Stomach smooth muscle (tissue), 2 donors: ENCODE data around the gene SRP14.

Experiments
- H3K27ac ChIP-seq: one replicate; pipeline ENCODE4 v1.7.0; 2013; ENCODE audit warnings: mild to moderate bottlenecking, low read length, inconsistent platforms
- H3K27me3 ChIP-seq, 2 donors: one replicate each; pipeline ENCODE4 v1.7.0; 2013; ENCODE audit warnings: low read length in 2 of 2; ENCODE audit not compliant: insufficient read depth in 2 of 2, control insufficient read depth in 1 of 2
- H3K36me3 ChIP-seq, 2 donors: one replicate each; pipeline ENCODE4 v1.7.0; 2013; ENCODE audit warnings: low read length in 2 of 2; ENCODE audit not compliant: control insufficient read depth in 2 of 2, insufficient read depth in 2 of 2
- H3K4me1 ChIP-seq: one replicate; pipeline ENCODE4 v1.7.0; 2013; ENCODE audit warnings: low read length; ENCODE audit not compliant: control insufficient read depth, insufficient read depth
- H3K4me3 ChIP-seq, 2 donors: one replicate each; pipeline ENCODE4 v1.7.0; 2013; ENCODE audit warnings: low read length in 2 of 2
- H3K9ac ChIP-seq, 2 donors: one replicate each; pipeline ENCODE4 v1.7.0; 2013; ENCODE audit warnings: low read length in 2 of 2, mild to moderate bottlenecking in 1 of 2
- H3K9me3 ChIP-seq, 2 donors: one replicate each; pipeline ENCODE4 v1.7.0; 2013; ENCODE audit warnings: low read length in 2 of 2; ENCODE audit not compliant: control insufficient read depth in 2 of 2
- donor health status: healthy.
- donor health status: Pancreatic carcinoma.

The SRP14 gene

DNA sequence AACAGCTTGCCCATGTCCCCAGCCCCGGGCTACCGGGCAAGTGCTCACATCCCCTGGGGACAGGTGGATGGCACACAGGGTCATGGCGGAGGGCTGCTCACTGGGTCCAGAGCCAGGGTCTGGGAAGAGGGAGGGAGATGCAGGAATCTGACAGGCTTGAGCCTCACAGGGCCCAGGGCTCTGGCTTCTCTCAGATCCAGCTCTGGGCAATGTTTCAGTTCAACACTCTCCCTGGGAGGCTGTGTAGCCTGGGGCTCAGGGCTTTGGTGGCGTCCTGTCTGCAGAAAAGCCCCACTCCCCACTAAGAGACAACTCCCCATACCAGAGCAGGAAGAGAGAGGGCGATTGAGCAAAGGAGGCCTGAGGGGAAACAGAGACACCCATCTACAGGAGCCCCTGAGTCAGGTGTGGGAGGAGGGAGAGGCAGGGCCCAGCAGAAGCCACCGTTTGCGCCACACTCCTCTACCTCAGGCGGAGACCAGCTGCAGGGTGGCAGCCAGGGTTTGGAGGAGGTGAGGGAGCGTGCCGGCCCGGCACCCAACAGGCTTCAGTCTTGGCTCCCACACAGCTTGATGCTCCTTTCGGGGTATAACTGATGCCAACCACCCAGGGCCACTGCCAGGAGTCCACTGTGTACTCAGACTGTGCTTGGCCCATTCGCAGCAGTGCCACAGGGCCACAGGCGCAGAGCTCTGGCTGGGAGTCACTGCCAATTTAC lies 16.8 kb upstream of the SRP14 start:
- no peaks in the 10 kb centered on the region for H3K27me3 ChIP-seq
- peak overlapping the region; percentile 21 to 57 for H3K9ac ChIP-seq
- peak overlapping the region; percentile 80 for H3K27ac ChIP-seq
- no peaks in the 10 kb centered on the region for H3K9me3 ChIP-seq
- H3K4me1 ChIP-seq = peaks cover 22% of the 10 kb centered on the region
- peak overlapping the region in 1 of 2 donors; percentile 29 for H3K4me3 ChIP-seq
- peaks cover 0 to 2% of the 10 kb centered on the region in 2 donors for H3K36me3 ChIP-seq

GRCh38 chr15:40054855-40055575 lies 16.0 kb upstream of the SRP14 start:
- Histone ChIP-seq H3K9me3 (no peaks in the 10 kb centered on the region), H3K4me3 (peak overlapping the region in 1 of 2 donors; percentile 29), H3K27ac (peak overlapping the region; percentile 80), H3K9ac (peak overlapping the region in 1 of 2 donors; percentile 57), H3K27me3 (no peaks in the 10 kb centered on the region), H3K4me1 (peaks cover 22% of the 10 kb centered on the region), H3K36me3 (peaks cover 0 to 2% of the 10 kb centered on the region in 2 donors)

DNA sequence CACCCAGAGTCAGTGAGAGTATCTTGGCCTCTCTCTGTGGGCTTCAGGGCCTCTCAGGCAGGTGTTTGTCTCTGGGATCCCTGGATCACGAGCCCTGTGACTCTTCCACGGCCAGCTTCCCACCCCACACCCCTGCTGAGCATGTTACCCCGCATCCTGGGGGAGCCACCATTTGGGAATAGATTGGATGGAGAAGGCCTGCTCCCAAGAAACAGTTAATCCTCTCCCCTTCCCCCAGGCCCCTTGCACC lies 15.5 kb upstream of the SRP14 start:
- no peaks in the 10 kb centered on the region for H3K27me3 ChIP-seq
- peaks cover 0 to 2% of the 10 kb centered on the region in 2 donors for H3K36me3 ChIP-seq
- H3K27ac ChIP-seq = peak overlapping the region; percentile 80
- no peaks in the 10 kb centered on the region for H3K9me3 ChIP-seq
- no peak overlapping the region for H3K4me3 ChIP-seq
- H3K9ac ChIP-seq = no peak overlapping the region
- H3K4me1 ChIP-seq = peaks cover 22% of the 10 kb centered on the region

DNA sequence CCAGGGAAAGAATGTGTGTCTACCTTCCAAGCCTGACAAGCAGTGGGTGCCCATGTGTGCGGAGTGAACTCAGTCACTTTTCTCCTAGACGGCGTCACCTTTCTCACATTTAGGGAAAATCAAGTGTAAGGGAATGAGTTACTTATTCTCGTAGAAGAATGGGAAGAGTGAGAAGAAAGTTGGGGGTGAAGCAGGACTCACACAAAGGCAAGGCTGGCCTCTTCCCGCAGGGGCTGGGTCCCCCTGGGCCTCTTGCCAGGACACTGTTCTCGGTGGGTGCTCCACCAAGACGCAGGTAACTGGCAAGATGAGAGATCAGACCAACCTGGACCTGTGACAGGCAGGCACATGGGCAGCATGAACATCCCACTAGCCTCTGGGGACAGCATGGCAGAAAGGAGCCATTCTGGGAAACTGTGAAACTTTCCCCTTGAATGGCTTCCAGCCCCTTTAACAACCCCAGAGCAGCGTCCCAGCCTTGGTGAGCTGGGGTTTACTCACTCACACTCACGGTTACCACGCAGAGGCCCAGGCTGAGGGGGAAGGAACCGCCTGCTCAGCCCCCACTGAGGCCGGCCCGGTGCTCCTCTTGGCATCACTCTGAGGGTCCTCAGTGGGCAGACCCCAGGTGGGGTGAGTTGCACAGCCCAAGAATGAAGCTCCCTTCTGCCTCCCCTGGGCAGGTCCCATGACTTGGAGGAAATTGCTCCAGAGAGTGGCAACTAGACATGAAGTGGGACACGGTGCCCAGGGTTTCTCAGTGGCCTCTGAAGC lies 15.0 kb upstream of the SRP14 start:
- H3K9ac ChIP-seq = no peak overlapping the region
- H3K27me3 ChIP-seq = no peaks in the 10 kb centered on the region
- H3K27ac ChIP-seq = no peak overlapping the region
- peaks cover 0 to 2% of the 10 kb centered on the region in 2 donors for H3K36me3 ChIP-seq
- H3K4me3 ChIP-seq = no peak overlapping the region
- H3K9me3 ChIP-seq = no peaks in the 10 kb centered on the region
- peaks cover 22% of the 10 kb centered on the region for H3K4me1 ChIP-seq

DNA sequence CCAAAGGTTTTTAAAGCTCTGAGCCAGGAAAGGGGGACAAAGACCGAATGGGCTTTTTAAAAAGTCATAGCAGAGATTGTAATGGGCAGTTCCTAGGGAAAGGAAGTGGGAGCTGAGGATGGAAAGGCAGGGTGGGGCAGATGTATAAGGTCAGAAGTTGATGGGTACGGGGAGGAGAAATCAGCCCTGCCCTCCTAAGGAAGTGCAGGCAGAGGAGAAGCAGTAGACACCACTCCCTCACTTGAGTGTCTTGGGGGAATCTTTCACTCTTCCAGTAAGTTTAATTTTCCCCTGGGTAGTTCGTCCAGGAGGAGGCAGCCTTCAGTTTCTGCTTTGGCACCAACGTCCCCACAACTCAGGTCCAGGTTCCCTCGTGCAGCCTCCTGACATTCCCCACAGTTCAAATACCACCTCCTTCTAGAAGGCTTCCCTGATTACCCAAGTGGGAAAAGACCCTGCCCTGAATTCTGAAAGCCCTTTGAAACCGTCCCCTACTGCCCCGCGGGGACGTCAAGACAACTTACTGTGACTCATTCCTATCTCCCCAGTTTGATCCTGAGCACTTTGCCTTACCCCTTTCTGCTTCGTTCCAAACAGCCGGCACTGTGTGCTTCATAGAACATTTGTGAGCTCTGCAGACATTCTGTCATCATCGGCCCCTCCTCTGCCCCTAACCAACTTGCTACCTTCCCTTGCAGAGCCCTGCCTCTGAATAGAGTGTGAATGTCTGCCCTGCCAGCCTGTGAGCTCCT lies 14.3 kb upstream of the SRP14 start:
- H3K27ac ChIP-seq = no peak overlapping the region

GRCh38 chr15:40052604-40053003 lies 13.6 kb upstream of the SRP14 start:
- no peaks in the 10 kb centered on the region for H3K27me3 ChIP-seq
- H3K4me1 ChIP-seq = peaks cover 22% of the 10 kb centered on the region
- H3K9ac ChIP-seq = no peak overlapping the region
- no peak overlapping the region for H3K4me3 ChIP-seq
- no peaks in the 10 kb centered on the region for H3K9me3 ChIP-seq
- no peak overlapping the region for H3K27ac ChIP-seq
- H3K36me3 ChIP-seq = peaks cover 0 to 2% of the 10 kb centered on the region in 2 donors

More for the DNA sequence above, 14.3 kb upstream of the SRP14 start:
- Histone ChIP-seq H3K4me3 (no peak overlapping the region), H3K27me3 (no peaks in the 10 kb centered on the region), H3K36me3 (peaks cover 0 to 2% of the 10 kb centered on the region in 2 donors), H3K9me3 (no peaks in the 10 kb centered on the region), H3K9ac (no peak overlapping the region), H3K4me1 (peaks cover 22% of the 10 kb centered on the region)

GRCh38 chr15:40051616-40052415 lies 12.8 kb upstream of the SRP14 start:
- no peaks in the 10 kb centered on the region for H3K9me3 ChIP-seq

DNA sequence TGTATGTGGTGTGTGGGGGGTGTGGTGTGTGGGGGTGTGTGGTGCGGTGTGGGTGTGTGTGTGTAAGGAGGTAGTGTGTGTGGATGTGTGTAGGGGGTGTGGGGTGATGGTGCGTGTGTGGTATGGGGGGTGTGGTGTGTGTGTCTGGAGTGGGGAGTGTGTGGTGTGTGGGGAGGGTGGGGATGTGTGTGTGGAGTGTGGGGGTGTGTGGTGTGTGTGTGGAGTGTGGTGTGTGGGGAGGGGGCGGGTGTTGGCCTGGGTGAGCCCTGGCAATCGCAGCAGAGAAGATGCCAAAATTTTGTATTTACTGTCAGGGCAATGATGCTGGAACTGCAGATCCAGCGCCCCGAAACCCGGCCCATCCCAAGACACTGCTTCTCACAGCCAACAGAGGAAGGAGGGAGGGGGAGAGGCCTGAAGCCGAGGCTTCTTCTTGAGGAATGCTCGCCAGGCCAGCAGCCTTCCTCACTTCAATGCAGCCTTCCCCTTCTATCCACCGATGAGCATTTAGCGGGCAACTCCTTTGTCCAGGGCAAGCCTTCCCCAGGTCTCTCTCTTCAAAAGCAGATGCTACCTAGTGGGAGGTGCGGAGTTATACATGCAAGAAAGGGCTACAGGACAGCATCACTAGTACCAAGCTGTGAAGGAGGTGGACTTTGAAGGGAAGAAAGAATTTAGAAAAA lies 11.9 kb upstream of the SRP14 start:
- Histone ChIP-seq H3K36me3 (peaks cover 0 to 2% of the 10 kb centered on the region in 2 donors), H3K27ac (no peak overlapping the region), H3K9me3 (no peaks in the 10 kb centered on the region), H3K4me1 (peaks cover 23% of the 10 kb centered on the region), H3K9ac (no peak overlapping the region), H3K4me3 (no peak overlapping the region), H3K27me3 (no peaks in the 10 kb centered on the region)

More at GRCh38 chr15:40051616-40052415, 12.8 kb upstream of the SRP14 start:
- Histone ChIP-seq H3K9ac (no peak overlapping the region), H3K4me1 (peaks cover 26% of the 10 kb centered on the region), H3K27me3 (no peaks in the 10 kb centered on the region), H3K4me3 (no peak overlapping the region), H3K36me3 (peaks cover 0 to 2% of the 10 kb centered on the region in 2 donors), H3K27ac (no peak overlapping the region)

DNA sequence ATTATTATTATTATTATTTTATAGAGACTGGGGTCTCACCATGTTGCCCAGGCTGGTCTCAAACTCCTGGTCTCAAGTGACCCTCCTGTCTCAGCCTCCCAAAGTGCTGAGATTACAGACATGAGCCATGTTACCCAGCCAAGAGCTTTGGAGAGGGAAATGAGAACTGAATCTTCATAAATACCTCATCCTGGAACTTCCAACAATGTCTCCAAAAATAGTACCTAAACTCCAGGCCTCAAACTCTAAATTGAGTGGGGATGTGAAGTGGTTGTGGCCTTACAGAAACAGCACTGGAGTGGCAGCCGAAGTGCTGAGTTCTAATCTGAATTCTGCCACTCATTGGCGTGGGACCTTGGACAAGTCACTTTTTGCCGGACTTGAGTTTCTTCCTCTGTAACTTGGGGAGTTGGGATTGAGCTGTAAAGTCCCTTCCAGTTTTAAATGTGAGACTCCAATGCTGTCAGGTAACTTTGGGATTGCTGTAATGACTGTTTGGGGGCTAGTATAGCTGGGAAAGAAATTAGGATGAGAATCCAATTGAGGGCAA lies 10.0 kb upstream of the SRP14 start:
- no peaks in the 10 kb centered on the region for H3K9me3 ChIP-seq
- H3K9ac ChIP-seq = no peak overlapping the region
- no peak overlapping the region for H3K27ac ChIP-seq
- peaks cover 11% of the 10 kb centered on the region for H3K4me1 ChIP-seq
- no peaks in the 10 kb centered on the region for H3K27me3 ChIP-seq
- H3K4me3 ChIP-seq = no peak overlapping the region
- H3K36me3 ChIP-seq = no peaks in the 10 kb centered on the region
